Neuronal stem cell (in vitro differentiated cells): ENCODE results near the gene PDC.
"Not testable (repeated sequence)": the region's sequence is repeated elsewhere in the genome, so short reads cannot be mapped to it uniquely, and the experiment has no call there.

ENCODE experiments used
- DNase-seq: peaks from one replicate; pipeline ENCODE4 v3.0.0-alpha.2; 2013; ENCODE audit warnings: low spot score
- H2AFZ ChIP-seq: one replicate; pipeline ENCODE4 v1.6.1; 2013; ENCODE audit warnings: mild to moderate bottlenecking, low read length, inconsistent platforms
- H2AK5ac ChIP-seq: 2 replicates; pipeline ENCODE4 v1.6.1; 2013; ENCODE audit warnings: low read depth, mild to moderate bottlenecking, inconsistent platforms, low read length, moderate library complexity, mixed read lengths
- H2BK120ac ChIP-seq: 2 replicates; pipeline ENCODE4 v1.6.1; 2013; ENCODE audit warnings: low read depth, mild to moderate bottlenecking, inconsistent platforms, low read length, moderate library complexity, mixed read lengths
- H2BK12ac ChIP-seq: one replicate; pipeline ENCODE4 v1.6.1; 2013; ENCODE audit warnings: low read length, inconsistent platforms
- H2BK15ac ChIP-seq: 2 replicates; pipeline ENCODE4 v1.6.1; 2013; ENCODE audit warnings: mild to moderate bottlenecking, low read length, inconsistent platforms, mixed read lengths
- H2BK5ac ChIP-seq: one replicate; pipeline ENCODE4 v1.6.1; 2013; ENCODE audit warnings: inconsistent platforms, mild to moderate bottlenecking, low read length, moderate library complexity
- H3K14ac ChIP-seq: one replicate; pipeline ENCODE4 v1.6.1; 2013; ENCODE audit warnings: low read length, inconsistent platforms
- H3K18ac ChIP-seq: 2 replicates; pipeline ENCODE4 v1.6.1; 2013; ENCODE audit warnings: low read length, inconsistent platforms
- H3K23ac ChIP-seq: 2 replicates; pipeline ENCODE4 v1.6.1; 2013; ENCODE audit warnings: low read depth, mild to moderate bottlenecking, mixed read lengths, low read length, inconsistent platforms; ENCODE audit not compliant: poor library complexity
- H3K27ac ChIP-seq: replicated peaks from 3 replicates; pipeline ENCODE4 v1.5.1; 2013; ENCODE audit warnings: low read length, inconsistent platforms
- H3K27me3 ChIP-seq, 3 experiments: 2 replicates each; pipeline ENCODE4 v1.6.1; 2013; ENCODE audit warnings: low read length in 3 of 3, mild to moderate bottlenecking in 2 of 3, inconsistent platforms in 1 of 3, low read depth in 1 of 3, mixed read lengths in 1 of 3, moderate library complexity in 1 of 3; ENCODE audit not compliant: control insufficient read depth in 3 of 3, insufficient read depth in 3 of 3
- H3K36me3 ChIP-seq, 2 donors: replicated peaks in 1 of 2; 2 replicates each; pipeline ENCODE4 v1.6.1; 2013; ENCODE audit warnings: low read length in 2 of 2; ENCODE audit not compliant: control insufficient read depth in 2 of 2, insufficient read depth in 2 of 2
- H3K4ac ChIP-seq: 2 replicates; pipeline ENCODE4 v1.6.1; 2013; ENCODE audit warnings: inconsistent platforms, mild to moderate bottlenecking, low read length, moderate library complexity
- H3K4me1 ChIP-seq, 2 donors: 1 replicate in 1 of 2; 2 replicates in 1 of 2; pipeline ENCODE4 v1.6.1; 2013; ENCODE audit warnings: low read length in 2 of 2, low read depth in 1 of 2; ENCODE audit not compliant: control insufficient read depth in 2 of 2, insufficient read depth in 1 of 2
- H3K4me2 ChIP-seq: one replicate; pipeline ENCODE4 v1.6.1; 2013; ENCODE audit warnings: mild to moderate bottlenecking, low read length, inconsistent platforms; ENCODE audit not compliant: insufficient read depth, poor library complexity, severe bottlenecking
- H3K4me3 ChIP-seq, 2 donors: 2 replicates each; pipeline ENCODE4 v1.5.1; 2013; ENCODE audit warnings: low read length in 2 of 2, mild to moderate bottlenecking in 2 of 2, inconsistent platforms in 1 of 2, moderate library complexity in 1 of 2
- H3K79me1 ChIP-seq: one replicate; pipeline ENCODE4 v1.6.1; 2013; ENCODE audit warnings: low read depth, mild to moderate bottlenecking, inconsistent platforms, low read length, moderate library complexity
- H3K9ac ChIP-seq: one replicate; pipeline ENCODE4 v1.6.1; 2013; ENCODE audit warnings: mild to moderate bottlenecking, low read depth, low read length, inconsistent platforms; ENCODE audit not compliant: poor library complexity
- H3K9me3 ChIP-seq, 2 donors: replicated peaks in 1 of 2; 2 replicates each; pipeline versions ENCODE3 to v1.6.1; 2013; ENCODE audit warnings: low read length in 2 of 2, mild to moderate bottlenecking in 2 of 2, inconsistent platforms in 1 of 2, low read depth in 1 of 2, mixed read lengths in 1 of 2, moderate library complexity in 1 of 2; ENCODE audit not compliant: control insufficient read depth in 2 of 2, insufficient read depth in 1 of 2
- H4K8ac ChIP-seq: one replicate; pipeline ENCODE4 v1.6.1; 2013; ENCODE audit warnings: low read depth, mild to moderate bottlenecking, inconsistent platforms, low read length, moderate library complexity
- H4K91ac ChIP-seq: one replicate; pipeline ENCODE4 v1.6.1; 2013; ENCODE audit warnings: low read length, low read depth, mild to moderate bottlenecking, inconsistent platforms; ENCODE audit not compliant: poor library complexity
- WGBS, 2 donors: extraction: QIAGEN DNeasy Blood & Tissue Kit; methylation state at CpG; one replicate each; pipeline ENCODE4 v1.1.7; 2013; ENCODE audit warnings: missing lambda C conversion rate in 2 of 2, mixed read lengths in 1 of 2; ENCODE audit not compliant: insufficient read length in 2 of 2, insufficient replicate concordance in 1 of 2; ENCODE audit errors: extremely low coverage in 2 of 2; 5-methylcytosine and 5-hydroxymethylcytosine counted together

PDC gene

DNA sequence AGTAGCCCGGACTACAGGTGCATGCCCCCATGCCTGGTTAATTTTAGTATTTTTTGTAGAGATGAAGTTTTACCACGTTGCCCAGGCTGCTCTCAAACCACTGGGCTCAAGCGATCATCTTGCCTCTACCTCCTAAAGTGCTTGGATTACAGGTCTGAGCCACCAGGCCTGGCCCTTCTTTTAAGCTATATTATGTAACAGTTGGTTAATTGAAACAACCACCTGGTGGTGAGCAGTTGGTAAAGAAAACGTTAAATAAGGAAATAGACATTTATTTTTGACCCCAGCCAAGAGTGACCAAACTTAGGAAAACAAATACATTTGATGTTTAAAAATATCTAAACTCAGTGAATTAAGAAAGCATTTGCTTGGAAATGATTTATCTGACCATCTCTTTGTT is 12.1 kb upstream of the PDC start:
- DNase-seq, result no peak
- Histone ChIP-seq H3K4me2 (no peak overlapping the region), H3K4me1 (no peaks in the 10 kb centered on the region), H3K14ac (no peak overlapping the region), H4K91ac (no peak overlapping the region), H2BK15ac (no peak overlapping the region), H2BK5ac (no peak overlapping the region), H3K27me3 (no peaks in the 10 kb centered on the region), H2AFZ (no peak overlapping the region), H3K9ac (no peak overlapping the region), H3K18ac (no peak overlapping the region), H2BK120ac (no peak overlapping the region), H3K4me3 (no peak overlapping the region), H3K27ac (no peak overlapping the region), H4K8ac (no peak overlapping the region), H3K79me1 (no peaks in the 10 kb centered on the region), H3K4ac (no peak overlapping the region), H3K23ac (no peak overlapping the region), H3K36me3 (no peaks in the 10 kb centered on the region), H2AK5ac (no peak overlapping the region), H3K9me3 (no peaks in the 10 kb centered on the region), H2BK12ac (no peak overlapping the region)
- WGBS, 2 donors, result no CpG with 5 or more reads among the region's 4 CpGs

DNA sequence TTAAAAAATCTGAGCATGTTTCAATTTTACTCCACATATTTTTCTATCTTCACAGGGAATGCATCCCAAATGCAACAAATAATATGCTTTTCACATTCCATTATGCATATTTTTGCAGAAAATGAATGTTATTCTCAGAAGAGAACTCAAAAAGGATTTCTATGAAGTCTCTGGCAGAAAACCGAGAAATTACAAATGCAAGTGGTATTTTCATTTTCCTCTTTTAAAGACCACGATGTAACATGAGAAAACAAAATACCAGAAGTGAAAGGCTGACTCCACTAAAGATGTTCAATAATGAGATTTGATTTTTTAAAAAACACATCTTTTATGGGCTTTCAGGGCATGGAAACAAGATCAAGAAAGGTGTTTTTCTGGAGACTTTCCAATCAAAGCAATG is 5.0 kb upstream of the PDC start:
- no peak overlapping the region for H3K9ac ChIP-seq
- DNase-seq, result no peak
- H3K79me1 ChIP-seq, result no peaks in the 10 kb centered on the region
- H3K23ac ChIP-seq, result no peak overlapping the region
- H2BK5ac ChIP-seq, result no peak overlapping the region
- no peak overlapping the region for H4K91ac ChIP-seq
- H3K27me3 ChIP-seq, result no peaks in the 10 kb centered on the region
- H2BK120ac ChIP-seq, result no peak overlapping the region
- no CpG with 5 or more reads among the region's 2 CpGs for WGBS, 2 donors
- H3K4ac ChIP-seq, result no peak overlapping the region
- H2AFZ ChIP-seq, result no peak overlapping the region
- H3K14ac ChIP-seq, result no peak overlapping the region
- H3K4me2 ChIP-seq, result no peak overlapping the region
- no peak overlapping the region for H2BK12ac ChIP-seq
- H2AK5ac ChIP-seq, result no peak overlapping the region
- no peak overlapping the region for H2BK15ac ChIP-seq
- H3K36me3 ChIP-seq, result no peaks in the 10 kb centered on the region
- no peak overlapping the region for H3K18ac ChIP-seq
- H3K9me3 ChIP-seq, result no peaks in the 10 kb centered on the region
- H3K4me3 ChIP-seq, result no peak overlapping the region
- no peak overlapping the region for H3K27ac ChIP-seq
- no peaks in the 10 kb centered on the region for H3K4me1 ChIP-seq
- no peak overlapping the region for H4K8ac ChIP-seq

DNA sequence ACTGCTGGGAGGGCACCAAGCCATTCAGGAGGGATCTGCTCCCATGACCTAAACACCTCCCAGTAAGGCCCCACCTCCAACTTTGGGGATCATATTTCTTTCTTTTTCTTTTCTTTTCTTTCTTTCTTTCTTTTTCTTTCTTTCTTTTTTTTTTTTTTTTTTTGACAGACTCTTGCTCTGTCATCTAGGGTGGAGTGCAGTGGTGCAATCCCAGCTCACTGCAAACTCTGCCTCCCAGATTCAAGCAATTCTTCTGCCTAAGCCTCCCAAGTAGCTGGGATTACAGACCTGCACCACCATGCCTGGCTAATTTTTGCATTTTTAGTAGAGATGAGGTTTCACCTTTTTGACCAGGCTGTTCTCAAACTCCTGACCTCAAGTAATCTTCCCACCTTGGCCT is 4.6 kb upstream of the PDC start:
- not testable (repeated sequence) for H3K18ac ChIP-seq, H3K14ac ChIP-seq, H3K4me2 ChIP-seq, H4K8ac ChIP-seq, H2BK5ac ChIP-seq, H4K91ac ChIP-seq, H3K9me3 ChIP-seq, H3K4me1 ChIP-seq, H3K27ac ChIP-seq, H3K4me3 ChIP-seq, H2AK5ac ChIP-seq, H3K4ac ChIP-seq, H2BK120ac ChIP-seq, H2BK12ac ChIP-seq, H3K23ac ChIP-seq, H3K9ac ChIP-seq, H3K27me3 ChIP-seq, H3K79me1 ChIP-seq, H2BK15ac ChIP-seq, H2AFZ ChIP-seq, H3K36me3 ChIP-seq, DNase-seq

DNA sequence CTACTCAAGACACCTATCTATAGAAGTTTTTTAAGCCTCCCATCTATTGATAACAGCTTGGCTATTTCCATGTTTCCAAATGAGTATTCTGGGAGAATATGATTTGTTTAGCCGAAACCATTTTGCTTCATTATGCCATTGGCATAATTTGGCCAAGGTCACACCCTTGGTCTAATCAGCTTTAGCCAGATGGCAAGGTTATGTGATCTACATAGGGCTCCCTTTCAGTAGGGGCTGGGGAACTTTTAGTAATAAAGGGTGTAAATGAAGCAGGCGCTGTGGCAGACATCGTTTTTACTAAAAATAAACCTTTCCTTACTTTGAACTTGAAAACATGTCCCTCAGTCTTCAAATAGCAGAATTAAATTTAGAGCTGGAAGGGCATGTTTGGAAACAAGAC is 3.0 kb upstream of the PDC start:
- no peak overlapping the region for H3K18ac ChIP-seq
- no peak for DNase-seq

More for the DNA sequence above, 3.0 kb upstream of the PDC start:
- Histone ChIP-seq H3K36me3 (no peaks in the 10 kb centered on the region), H3K4ac (no peak overlapping the region), H3K9me3 (no peaks in the 10 kb centered on the region), H3K79me1 (no peaks in the 10 kb centered on the region), H2BK12ac (no peak overlapping the region), H2BK15ac (no peak overlapping the region), H2AK5ac (no peak overlapping the region), H4K8ac (no peak overlapping the region), H2BK120ac (no peak overlapping the region), H3K4me1 (no peaks in the 10 kb centered on the region), H3K9ac (no peak overlapping the region), H4K91ac (no peak overlapping the region), H3K23ac (no peak overlapping the region), H3K4me3 (no peak overlapping the region), H3K4me2 (no peak overlapping the region), H3K27ac (no peak overlapping the region), H3K14ac (no peak overlapping the region), H2BK5ac (no peak overlapping the region), H3K27me3 (no peaks in the 10 kb centered on the region), H2AFZ (no peak overlapping the region)
- no CpG with 5 or more reads among the region's 3 CpGs for WGBS, 2 donors
